ENCODE measurements around the gene CCT5.

DNA sequence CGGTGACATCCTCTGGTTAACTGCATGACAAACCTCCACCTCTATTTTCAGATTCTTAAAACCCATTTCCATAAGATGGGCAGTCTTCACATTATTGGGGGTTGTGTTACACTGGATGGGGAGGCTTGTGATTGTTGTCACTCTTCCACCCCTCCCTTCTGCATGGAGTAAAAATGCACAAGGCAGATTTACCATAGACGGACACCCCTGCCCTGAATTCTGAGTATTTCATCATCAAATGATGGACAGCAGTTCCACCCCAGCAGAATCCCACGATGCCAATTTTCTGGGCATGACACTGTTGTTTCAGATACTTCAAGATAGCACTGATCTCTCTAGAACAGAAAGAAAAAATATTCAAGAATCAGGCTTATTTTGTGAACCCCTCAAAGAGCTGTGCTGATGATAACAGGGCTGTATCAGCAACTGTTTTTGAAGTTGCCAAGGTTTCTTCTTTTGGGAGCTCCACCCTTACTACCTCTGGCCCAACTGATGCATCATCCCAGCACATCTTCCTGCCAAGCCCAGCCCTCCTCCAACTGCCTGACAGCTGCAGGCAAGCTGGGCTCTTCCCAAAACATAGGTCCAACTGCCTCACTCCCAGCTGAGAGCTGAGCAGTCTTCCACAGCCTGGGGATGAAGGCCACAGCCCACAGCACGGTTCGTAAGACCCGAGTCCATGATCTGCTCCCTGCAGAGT lies 36.2 kb downstream of the CCT5 start:
- TF ChIP-seq, protein P1, sequence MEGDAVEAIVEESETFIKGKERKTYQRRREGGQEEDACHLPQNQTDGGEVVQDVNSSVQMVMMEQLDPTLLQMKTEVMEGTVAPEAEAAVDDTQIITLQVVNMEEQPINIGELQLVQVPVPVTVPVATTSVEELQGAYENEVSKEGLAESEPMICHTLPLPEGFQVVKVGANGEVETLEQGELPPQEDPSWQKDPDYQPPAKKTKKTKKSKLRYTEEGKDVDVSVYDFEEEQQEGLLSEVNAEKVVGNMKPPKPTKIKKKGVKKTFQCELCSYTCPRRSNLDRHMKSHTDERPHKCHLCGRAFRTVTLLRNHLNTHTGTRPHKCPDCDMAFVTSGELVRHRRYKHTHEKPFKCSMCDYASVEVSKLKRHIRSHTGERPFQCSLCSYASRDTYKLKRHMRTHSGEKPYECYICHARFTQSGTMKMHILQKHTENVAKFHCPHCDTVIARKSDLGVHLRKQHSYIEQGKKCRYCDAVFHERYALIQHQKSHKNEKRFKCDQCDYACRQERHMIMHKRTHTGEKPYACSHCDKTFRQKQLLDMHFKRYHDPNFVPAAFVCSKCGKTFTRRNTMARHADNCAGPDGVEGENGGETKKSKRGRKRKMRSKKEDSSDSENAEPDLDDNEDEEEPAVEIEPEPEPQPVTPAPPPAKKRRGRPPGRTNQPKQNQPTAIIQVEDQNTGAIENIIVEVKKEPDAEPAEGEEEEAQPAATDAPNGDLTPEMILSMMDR (IDR thresholded peaks at IDR 0.05): no peak
- no peak for TF ChIP-seq POLR2A (IDR thresholded peaks at IDR 0.05)

Measured in prostate gland (tissue), 2 donors.